Activated T-cell treated with anti-CD3 and anti-CD28 coated beads, Interleukin-2, amount 50 U/mL, for 48 hours (primary cell): Measurements from ENCODE around the gene ZNF792.
"Not testable (repeated sequence)": the region's sequence is repeated elsewhere in the genome, so short reads cannot be mapped to it uniquely, and the experiment has no call there.

Experiments
- DNase-seq, 2 experiments: peaks; one replicate each; pipeline ENCODE4 v3.0.0-alpha.2; 2020

ZNF792 gene

DNA sequence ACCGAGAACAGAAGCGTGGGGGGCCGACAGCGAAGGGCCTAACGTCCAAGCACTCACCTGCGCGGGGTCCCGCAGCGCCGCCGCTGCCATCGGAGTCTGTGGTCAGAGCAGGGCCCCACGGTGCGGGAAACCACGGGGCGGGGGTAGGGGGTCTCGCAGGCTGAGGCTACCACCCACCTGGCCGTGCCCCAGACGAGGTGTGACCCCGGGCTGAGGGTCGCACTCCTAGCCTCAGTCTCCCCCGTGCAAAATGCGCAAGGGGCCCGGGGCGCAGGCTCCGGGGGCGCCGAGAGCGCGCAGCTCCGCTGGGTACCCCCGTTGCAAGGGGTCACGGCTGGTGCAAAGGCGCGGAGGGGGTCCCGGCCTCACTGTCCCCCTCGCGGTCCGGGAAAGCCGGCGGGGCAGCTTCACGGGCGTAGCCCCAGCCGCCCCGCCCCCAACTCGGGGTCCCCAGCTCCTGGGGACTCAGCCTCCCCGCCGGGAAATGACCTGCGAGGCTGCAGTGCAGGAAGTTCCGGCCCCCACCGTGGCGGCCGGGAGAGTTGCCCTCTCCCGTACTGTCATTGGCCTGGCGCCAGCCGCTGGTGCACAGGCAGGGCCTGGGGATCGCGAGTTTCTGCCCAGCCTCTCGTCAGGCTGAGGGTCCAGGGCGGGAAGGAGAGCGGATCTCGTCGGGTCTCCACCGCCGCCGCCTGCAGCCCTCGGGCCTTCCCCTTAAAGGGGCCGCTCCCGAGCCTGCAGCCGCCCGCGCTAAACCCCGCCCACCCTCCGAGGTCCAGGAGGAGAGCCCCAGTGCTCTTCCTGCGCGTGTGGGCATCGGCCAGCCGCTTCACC lies at the start of gene ZNF792:
Gene ZNF792 (minus strand): TSS at position 657 of the 834 bp plus-strand sequence. CDS start 567 bp downstream, at position 90.
- peak; percentile 67 to 77 for DNase-seq

DNA sequence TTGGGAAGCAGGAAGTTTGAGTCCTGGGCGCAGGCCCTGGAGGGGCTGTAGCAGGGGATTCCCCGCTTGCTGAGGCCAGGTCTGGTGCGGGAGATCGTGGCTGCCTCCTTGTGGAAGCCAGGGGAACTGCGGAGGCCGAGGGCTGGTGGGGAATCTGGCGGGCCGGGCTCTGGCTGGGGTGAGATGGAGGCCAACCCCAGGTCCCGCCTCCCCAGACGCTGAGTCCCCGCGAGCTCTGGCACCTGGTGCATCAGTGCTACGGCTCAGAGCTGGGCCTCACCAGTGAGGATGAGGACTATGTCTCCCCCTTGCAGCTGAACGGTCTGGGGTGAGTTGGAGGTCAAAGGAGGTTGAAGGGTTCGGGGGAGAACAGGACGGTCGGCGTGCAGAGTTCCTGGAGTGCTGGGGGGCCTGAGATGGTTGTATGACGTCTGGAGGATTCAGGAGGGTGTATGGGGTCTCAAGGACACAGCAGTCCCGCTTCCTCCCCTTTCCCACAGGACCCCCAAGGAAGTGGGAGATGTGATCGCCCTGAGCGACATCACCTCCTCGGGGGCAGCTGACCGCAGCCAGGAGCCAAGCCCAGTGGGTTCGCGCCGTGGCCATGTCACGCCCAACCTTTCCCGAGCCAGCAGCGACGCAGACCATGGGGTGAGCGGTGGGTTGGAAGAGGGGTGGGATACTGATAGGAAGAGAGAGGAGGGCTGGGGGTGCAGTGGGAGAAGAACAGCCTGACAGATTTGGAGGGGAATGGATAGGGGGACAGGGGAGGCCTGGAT lies 49.2 kb upstream of the ZNF792 start:
- DNase-seq, result peak; percentile 91 to 92

DNA sequence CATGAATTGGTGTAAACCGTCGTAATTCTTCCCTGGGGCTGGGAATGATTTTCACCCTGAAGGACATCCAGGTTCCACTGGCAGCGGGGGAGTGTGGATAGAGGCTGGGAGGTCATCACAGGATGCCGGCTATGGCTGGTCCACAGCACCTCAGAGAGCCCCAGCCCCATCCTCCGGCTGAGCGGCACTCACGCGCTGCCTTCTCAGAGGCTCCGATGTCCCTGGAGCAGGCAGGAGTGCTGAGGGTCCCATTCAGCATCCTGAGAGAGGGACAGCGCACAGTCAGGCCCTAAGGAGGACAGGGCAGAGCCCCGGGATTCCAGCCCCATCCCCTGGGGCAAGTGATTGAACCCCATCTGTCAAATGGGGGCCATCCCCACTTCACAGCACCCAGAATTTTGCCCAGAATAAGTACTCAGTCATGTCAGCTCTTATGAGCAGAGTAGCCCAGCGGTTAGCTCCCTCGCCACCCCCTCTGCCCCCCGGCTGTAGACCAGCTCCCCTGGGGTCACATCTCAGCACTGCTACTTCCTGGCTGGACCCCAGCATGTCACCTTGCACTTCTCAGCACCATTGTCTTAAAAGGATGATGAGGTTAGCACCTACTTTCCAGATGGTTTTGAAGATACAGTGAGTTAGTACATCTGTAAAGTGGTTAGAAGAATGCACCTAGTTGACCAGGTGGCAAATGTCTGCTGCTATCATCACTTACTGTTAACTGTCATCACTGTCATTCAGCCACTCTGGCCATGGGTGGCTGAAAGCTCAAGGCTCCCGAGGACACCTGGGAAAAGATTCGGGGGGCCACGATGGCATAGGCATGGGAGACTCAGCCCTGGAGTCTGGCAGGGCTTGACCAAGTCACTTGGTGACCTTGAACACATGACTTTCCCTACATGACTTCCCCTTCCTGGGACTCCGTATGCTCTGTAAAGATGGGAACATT lies 48.0 kb upstream of the ZNF792 start:
- peak in 1 of 2 experiments; percentile 30 for DNase-seq

DNA sequence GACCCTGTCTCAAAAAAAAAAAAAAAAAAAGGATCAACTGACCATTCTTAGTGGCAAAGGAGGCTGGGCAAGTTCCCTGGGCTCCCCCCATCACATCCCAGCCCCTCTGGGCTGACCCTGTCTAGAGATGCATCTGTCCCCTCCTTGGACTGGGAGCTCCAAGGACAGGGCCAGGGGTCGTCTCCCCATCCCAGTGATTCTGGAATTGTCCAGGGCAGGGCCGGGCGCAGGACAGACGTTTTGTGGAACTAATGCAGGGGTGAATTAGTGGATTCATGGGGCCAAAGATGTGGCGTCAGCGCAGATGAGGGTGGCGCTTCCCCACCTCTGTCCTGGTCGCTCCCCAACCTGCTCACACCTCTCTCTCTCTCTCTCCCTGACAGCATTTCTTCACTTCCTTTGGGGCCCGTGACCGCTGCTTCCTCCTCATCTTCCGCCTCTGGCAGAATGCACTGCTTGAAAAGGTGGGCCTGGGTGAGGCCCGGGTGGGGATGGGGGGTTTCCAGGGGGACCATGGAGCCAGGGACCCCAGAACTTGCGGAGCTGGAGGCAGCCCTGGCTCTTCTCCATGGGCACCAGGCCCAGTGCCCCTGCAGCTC lies 47.2 kb upstream of the ZNF792 start:
- peak in 1 of 2 experiments; percentile 32 for DNase-seq

DNA sequence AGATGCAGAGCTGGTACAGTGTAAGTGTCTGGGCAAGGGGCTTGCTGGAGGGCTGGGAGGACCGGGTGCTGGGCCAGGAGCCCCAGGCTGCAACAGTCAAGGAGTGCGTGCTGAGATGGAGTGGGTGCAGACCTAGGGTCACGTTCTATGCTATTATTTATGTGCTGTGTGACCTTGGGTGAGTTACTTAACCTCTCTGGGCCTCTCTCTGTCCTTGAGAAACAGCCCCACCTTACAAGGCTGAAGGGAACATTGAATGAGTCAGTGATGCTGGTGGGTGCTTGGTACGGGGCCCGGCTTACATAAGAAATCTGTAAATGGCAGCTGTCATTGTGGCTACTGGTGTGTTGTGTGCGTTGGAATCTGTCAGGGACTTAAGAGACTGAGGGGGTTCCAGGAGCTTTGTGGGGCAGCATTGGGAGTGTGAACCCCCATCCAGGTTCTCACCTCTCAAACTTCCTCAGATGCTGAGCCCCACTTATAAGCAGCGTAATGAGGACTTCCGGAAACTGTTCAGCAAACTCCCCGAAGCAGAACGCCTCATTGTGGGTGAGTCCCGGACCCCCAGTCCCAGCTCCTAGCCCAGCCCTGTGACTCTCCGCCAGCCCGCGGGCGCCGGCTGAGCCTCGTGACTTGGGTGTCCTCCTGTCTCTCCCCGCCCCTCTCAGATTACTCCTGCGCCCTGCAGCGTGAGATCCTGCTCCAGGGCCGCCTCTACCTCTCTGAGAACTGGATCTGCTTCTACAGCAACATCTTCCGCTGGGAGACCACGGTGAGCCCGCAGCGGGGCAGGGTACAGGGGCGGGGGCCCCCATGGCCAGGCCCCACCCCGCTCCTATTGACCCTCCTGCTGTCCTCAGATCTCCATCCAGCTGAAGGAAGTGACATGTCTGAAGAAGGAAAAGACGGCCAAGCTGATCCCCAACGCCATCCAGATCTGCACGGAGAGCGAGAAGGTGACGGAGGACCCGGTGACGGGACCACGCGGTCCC lies 45.7 kb upstream of the ZNF792 start:
- DNase-seq, result peak in 1 of 2 experiments; percentile 22

DNA sequence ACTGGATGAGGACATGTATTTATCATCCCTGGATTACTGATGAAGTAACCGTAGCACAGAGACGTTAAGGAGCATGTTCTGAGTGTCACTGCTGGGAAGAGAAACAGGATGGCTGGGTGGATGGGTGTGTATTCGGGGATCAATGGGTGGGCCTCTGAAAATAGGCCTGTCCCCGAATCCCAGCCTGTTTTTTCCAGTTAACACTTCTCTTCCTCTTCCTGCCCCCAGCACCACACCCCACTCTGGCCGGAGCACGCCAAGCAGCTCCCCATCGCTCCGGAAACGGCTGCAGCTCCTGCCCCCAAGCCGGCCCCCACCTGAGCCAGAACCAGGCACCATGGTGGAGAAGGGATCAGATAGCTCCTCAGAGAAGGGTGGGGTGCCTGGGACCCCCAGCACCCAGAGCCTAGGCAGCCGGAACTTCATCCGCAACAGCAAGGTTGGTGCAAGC lies 44.9 kb upstream of the ZNF792 start:
- DNase-seq, result no peak

DNA sequence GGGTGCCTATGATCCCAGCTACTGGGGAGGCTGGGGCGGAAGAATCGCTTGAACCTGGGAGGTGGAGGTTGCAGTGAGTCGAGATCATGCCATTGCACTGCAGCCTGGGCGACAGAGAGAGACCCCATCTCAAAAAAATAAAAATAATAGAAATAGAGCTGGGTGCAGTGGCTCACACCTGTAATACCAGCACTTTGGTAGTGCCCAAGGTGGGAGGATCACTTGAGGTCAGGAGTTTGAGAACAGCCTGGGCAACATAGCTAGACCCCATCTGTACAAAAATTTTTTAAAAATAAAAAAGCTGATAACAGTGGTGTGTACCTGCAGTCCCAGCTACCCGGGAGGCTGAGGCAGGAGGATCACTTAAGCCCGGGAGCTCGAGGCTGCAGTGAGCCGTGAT lies 43.4 kb upstream of the ZNF792 start:
- not testable (repeated sequence) for DNase-seq

DNA sequence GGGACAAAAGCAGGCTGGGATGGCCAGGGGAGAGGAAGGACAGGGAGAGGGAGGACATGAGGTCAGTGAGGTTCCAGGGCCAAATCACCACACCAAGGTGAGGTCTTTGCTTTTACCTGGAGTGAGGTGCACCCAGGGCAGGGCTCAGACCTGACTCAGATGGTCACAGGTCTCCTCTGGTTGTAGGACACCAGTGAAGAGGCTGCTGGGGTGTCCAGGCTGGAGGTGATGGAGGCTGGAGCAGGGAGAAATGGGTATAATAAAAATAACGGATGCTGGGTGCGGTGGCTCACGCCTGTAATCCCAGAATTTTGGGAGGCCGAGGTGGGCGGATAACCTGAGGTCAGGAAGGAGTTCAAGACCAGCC lies 43.0 kb upstream of the ZNF792 start:
- no peak for DNase-seq

DNA sequence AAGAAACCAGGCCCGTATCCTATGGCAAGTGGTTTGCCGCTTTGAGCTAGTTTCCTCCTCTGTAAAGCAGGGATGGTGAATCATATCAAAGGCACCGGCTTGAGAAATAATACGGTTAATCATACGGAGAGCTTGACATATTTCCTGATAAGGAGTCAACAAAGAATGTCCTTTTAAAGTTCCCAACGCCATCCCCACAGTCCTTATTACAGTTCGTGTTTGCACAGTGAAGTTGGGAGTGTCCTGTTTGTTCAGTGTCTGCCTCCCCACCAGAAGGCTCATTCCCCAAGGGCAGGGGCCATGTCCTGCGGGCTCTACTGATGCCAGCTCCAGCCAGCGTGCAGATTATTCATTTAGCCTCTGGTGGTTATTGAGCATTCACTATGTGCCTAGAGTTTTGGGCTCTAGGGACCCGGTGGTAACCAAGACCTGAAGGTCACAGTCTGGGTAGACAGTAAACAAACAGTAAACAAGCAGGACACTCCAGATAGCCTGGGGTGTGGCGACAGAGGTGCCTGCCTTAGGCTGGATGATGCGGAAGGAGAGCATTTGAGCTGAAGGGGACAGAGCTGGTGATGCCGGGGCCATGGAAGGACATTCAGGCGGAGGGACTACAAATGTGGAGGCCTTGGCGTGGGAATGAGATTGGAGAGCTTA lies 42.4 kb upstream of the ZNF792 start:
- no peak for DNase-seq

DNA sequence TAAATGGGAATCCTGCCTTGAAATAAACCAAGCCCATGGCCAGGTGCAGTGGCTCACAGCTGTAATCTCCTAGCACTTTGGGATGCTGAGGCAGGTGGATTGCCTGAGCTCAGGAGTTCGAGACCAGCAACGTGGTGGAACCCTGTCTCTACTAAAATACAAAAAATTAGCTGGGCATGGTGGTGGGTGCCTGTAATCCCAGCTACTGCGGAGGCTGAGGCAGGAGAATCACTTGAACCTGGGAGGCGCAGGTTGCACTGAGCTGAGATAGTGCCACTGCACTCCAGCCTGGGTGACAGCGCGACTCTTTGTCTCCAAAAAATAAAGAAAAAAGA lies 41.9 kb upstream of the ZNF792 start:
- not testable (repeated sequence) for DNase-seq

DNA sequence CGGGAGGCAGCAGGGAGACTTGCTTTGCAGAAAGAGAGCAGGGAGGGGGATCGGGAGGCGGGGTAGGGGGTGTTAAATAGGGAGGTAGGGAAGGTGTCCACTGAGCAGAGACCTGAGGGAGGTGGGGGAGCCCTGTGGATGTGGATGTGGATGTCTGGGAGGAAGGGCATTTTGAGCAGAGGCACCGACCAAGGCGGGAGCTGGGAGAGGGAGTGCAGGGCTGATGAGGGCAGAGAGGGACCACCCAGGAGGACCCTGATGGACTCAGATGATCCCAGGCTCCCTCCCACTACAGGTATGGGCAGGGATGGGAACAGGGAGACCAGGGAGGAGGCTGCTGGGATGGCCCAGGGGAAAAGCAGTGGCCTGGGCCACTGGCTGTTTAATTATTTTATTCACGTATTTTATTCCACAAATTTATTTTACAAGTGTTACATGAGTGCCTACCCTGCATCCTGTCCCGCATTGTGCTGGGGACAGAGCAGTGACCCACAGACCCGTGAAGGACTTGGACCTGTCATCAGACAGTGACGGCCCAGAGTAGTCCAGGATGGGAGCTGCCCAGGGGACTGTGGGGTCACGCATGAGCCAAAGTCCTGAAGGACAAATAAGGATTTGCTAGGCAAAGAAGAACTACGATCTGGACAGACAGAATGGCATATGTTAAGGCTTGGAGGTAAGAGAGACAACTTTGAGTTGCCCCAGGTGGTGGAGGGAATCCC lies 41.4 kb upstream of the ZNF792 start:
- DNase-seq, result no peak

DNA sequence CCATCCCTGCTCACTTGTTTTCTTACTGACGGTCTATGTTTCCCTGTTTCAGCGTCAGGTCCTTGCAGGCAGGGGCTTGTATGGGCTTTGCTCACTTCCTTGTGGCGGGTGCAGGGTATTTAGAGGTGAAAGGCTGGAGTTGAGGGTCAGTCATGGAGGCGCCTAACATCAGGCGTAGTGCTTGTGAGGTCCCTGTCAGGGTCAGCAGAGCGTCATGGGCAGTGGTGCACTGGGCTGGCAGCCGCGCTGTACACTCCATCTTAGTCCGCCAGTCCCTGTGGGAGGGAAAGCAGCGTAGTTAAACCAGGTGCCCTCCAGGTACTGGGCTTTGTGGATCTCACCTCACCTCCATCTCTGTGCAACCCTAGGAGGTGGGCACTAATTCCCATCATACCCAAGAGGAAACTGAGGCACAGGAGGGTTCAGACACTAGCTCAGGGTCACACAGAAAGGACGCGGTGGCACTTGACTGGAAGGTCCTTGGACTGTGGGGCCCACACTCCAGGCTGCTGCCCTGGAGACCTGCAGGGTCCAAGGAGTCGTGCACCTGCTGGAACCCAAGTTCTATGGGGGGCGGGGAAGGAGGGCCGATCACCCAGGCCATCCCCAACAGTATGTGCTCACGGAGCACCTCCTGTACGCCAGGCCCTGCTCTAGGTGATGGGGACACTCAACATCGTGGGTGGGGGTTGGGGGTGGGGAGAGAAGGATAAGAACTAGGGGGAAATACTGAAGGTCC lies 40.7 kb upstream of the ZNF792 start:
- DNase-seq, result no peak

DNA sequence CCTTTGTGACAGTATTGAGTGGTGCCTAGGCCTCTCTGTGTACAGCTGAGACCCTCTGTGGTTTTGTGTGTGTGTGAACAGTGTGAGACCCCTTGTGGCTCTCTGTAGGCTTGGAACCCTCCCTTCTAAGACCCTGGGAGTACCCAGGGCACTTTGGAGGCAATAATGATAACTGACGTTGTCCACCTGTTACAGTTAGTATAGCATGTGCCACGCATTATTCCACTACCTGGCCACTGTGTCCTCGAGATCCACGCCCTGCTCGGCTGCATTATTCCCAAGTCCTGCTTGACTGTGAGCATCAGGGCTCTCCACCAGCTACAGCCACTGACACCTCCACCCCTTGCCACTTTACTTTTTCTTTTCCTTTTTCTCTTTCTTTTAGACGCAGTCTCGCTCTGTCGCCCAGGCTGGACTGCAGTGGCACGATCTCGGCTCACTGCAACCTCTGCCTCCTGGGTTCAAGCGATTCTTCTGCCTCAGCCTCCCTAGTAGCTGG lies 38.1 kb upstream of the ZNF792 start:
- DNase-seq, result no peak

DNA sequence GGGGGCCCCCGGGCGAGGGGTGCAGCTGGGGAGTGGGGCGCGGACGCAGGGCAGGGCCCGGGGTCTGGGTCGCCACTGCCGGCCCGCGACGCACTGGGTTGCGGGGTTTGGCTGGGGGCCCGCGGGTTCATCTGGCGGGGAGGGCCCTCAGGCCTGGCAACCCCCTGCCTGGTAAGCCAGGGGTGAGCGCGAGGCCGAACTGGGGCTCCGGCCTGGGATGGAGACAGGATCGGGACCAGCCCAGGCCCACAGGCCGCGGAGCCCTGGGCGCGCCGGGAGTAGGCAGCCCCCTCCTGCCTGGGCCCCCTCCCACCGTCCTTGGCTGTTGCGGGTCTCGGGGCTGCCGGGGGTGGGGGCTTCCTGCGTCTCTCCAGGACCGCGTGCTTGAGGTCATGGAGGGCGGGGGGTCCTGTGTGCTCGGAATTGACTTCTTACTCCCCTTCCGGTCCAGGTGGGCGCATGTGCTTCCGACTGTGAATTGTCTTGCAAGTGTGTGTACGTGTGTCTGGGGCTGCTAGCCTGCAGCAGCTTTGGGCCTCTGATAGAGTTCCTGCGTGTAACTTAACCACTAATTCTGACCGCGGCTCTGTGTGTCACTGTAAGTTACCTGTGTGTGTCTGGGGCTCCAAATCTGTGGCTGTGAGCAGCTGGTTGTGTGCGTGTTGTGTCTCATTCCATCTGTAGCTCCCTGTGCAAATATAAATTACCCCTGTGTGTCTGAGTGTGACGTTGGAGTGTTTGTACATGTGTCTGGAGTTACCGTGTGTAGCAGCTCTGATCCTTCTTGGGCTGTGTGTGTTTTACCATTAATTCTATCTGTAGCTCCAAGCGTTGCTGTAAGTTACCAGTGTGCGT lies 36.8 kb upstream of the ZNF792 start:
- DNase-seq, result peak; percentile 77 to 79

DNA sequence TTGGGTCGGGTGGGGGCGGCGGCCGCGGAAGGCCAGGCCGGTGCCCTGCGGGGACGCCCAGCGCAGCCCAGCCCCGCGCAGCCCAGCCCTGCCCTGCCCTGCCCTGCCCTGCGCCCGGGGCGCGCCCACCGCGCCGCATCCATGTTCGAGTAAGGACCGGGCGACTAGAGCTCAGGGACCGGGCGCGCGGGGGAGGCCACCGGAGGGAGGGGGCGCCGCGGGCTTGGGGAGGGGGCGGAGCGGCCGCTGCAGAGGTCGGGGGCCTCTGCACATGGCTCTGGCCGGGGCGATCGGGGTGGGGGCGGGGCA lies 36.3 kb upstream of the ZNF792 start:
- no peak for DNase-seq

DNA sequence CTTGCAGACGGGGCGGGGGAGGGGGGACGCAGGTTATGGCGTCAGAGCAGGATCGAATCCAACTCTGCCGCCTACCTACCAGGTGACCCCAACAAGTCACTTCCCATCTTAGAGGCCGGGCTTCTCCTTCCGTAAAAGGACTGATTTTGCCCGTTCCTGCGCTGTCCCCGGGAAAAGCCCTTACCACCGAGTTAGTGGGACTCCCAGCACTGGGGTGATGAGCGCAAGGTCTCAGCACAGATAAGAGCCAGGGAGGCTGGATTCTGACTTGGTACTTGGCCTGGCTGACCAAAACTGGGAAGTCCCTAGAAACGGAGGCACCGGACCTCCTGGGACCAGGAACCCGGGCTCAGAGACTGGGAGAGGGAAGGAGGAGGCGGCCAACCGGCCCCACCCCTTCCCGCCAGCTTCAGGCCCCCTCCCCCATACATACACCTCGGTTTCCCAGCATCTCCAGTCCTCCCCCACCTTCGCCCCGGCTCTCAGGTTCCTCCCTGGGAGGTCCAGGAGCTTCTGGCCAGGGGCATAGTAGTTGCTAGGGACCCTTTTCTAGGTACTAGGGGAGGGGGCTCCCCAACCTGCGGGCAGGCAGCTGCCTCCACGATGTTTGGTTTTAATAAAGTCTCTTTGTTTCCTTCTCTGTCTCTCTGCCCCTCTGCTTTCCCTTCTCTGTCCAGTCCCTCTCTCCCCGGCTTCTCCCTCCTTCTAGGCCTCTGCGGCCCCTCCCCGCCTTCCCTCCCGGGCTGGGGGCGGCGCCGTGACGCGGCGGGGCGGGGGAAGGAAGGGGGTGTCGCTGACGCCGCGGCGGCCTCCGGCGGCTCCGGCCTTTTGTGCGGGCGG lies 35.7 kb upstream of the ZNF792 start, which contains the start of gene GRAMD1A:
Gene GRAMD1A (plus strand): TSS at position 826 of the 840 bp plus-strand sequence. CDS start 156 bp downstream, outside the sequence.
- DNase-seq, result peak; percentile 87 to 90
